HepG2 (cell line): ENCODE results near the gene COL18A1. TPM values are rescaled to one million over a fixed set of nuclear protein-coding genes. Genes with fewer than 3 reads are reported as not detected.

Source experiments
- CCAR2 ChIP-seq: fragments of 200-400 bp; formaldehyde crosslinking; optimal IDR thresholded peaks from 2 replicates; pipeline ENCODE3; 2018; ENCODE audit warnings: low read depth, mild to moderate bottlenecking, low read length, moderate library complexity
- CREB3 ChIP-seq: sonication (generic); formaldehyde crosslinking; IDR thresholded peaks from 2 replicates; pipeline ENCODE4 v1.5.0; 2020; ENCODE audit warnings: missing genetic modification reagents
- DRAP1 ChIP-seq: IDR thresholded peaks from 2 replicates; pipeline ENCODE4 v1.6.1; 2016; ENCODE audit warnings: missing genetic modification reagents, missing compliant biosample characterization
- EED ChIP-seq: sonication (generic); formaldehyde crosslinking; IDR thresholded peaks from 2 replicates; pipeline ENCODE4 v1.5.0; 2020; ENCODE audit warnings: mild to moderate bottlenecking, missing genetic modification reagents
- ELF3 ChIP-seq: IDR thresholded peaks from 2 replicates; pipeline ENCODE4 v1.6.1; 2016; ENCODE audit warnings: missing genetic modification reagents, missing compliant biosample characterization
- ELF4 ChIP-seq: sonication (generic); formaldehyde crosslinking; IDR thresholded peaks from 2 replicates; pipeline ENCODE4 v1.5.0; 2020; ENCODE audit warnings: missing genetic modification reagents, mild to moderate bottlenecking, moderate library complexity, borderline replicate concordance
- FOXC1 ChIP-seq: sonication (generic); formaldehyde crosslinking; IDR thresholded peaks from 2 replicates; pipeline ENCODE4 v1.8.0; 2022; ENCODE audit warnings: mild to moderate bottlenecking, missing genetic modification reagents, borderline replicate concordance
- HDAC1 ChIP-seq: sonication (generic); formaldehyde crosslinking; IDR thresholded peaks from 2 replicates; pipeline ENCODE4 v1.5.1; 2020; ENCODE audit warnings: mild to moderate bottlenecking, missing genetic modification reagents
- HNF4A ChIP-seq: sonication (generic); formaldehyde crosslinking; IDR thresholded peaks from 2 replicates; pipeline ENCODE4 v1.4.0; 2020; ENCODE audit warnings: missing genetic modification reagents
- KDM1A ChIP-seq: IDR thresholded peaks from 2 replicates; pipeline ENCODE4 v1.6.1; 2016; ENCODE audit warnings: missing compliant biosample characterization
- MAF1 ChIP-seq: sonication (generic); formaldehyde crosslinking; IDR thresholded peaks from 2 replicates; pipeline ENCODE4 v1.5.0; 2020; ENCODE audit warnings: missing genetic modification reagents, borderline replicate concordance
- MATR3 ChIP-seq: sonication (generic); formaldehyde crosslinking; IDR thresholded peaks from 2 replicates; pipeline ENCODE4 v1.4.0; 2020; ENCODE audit warnings: missing genetic modification reagents
- MED13 ChIP-seq: sonication (generic); formaldehyde crosslinking; IDR thresholded peaks from 2 replicates; pipeline ENCODE4 v1.5.0; 2020; ENCODE audit warnings: missing genetic modification reagents
- MED8 ChIP-seq: sonication (generic); formaldehyde crosslinking; IDR thresholded peaks from 2 replicates; pipeline ENCODE4 v1.8.1; 2023; ENCODE audit warnings: mild to moderate bottlenecking, missing genetic modification reagents; ENCODE audit not compliant: insufficient replicate concordance
- NFRKB ChIP-seq: fragments of 450-650 bp; IDR thresholded peaks from 2 replicates; pipeline ENCODE4 v1.6.1; 2017
- SIN3A ChIP-seq: IDR thresholded peaks from 2 replicates; pipeline ENCODE4 v1.6.1; 2011; ENCODE audit warnings: low read depth, mild to moderate bottlenecking, control low read depth, low read length, borderline replicate concordance
- THAP11 ChIP-seq: IDR thresholded peaks from 2 replicates; pipeline ENCODE4 v1.6.1; 2016; ENCODE audit warnings: missing biosample characterization, missing genetic modification reagents
- TIGD3 ChIP-seq: sonication (generic); formaldehyde crosslinking; IDR thresholded peaks from 2 replicates; pipeline ENCODE4 v1.5.1; 2020; ENCODE audit warnings: mild to moderate bottlenecking, missing genetic modification reagents, borderline replicate concordance
- ZC3H13 ChIP-seq: sonication (generic); formaldehyde crosslinking; IDR thresholded peaks from 2 replicates; pipeline ENCODE4 v1.8.1; 2023; ENCODE audit warnings: mild to moderate bottlenecking, missing genetic modification reagents, moderate library complexity
- ZNF138 ChIP-seq: sonication (generic); formaldehyde crosslinking; IDR thresholded peaks from 2 replicates; pipeline ENCODE4 v1.5.0; 2020; ENCODE audit warnings: mild to moderate bottlenecking, low read depth, missing genetic modification reagents
- ZNF232 ChIP-seq: sonication (generic); formaldehyde crosslinking; IDR thresholded peaks from 2 replicates; pipeline ENCODE4 v1.4.0; 2020; ENCODE audit warnings: missing genetic modification reagents, borderline replicate concordance
- ZNF451 ChIP-seq: sonication (generic); formaldehyde crosslinking; IDR thresholded peaks from 2 replicates; pipeline ENCODE4 v1.5.0; 2020; ENCODE audit warnings: mild to moderate bottlenecking, missing genetic modification reagents
- ZNF512 ChIP-seq: sonication (generic); formaldehyde crosslinking; IDR thresholded peaks from 2 replicates; pipeline ENCODE4 v1.4.0; 2020; ENCODE audit warnings: mild to moderate bottlenecking, missing genetic modification reagents
- ZNF563 ChIP-seq: sonication (generic); formaldehyde crosslinking; IDR thresholded peaks from 2 replicates; pipeline ENCODE4 v1.8.0; 2022; ENCODE audit warnings: mild to moderate bottlenecking, moderate library complexity, missing genetic modification reagents
- ZNF780A ChIP-seq: sonication (generic); formaldehyde crosslinking; IDR thresholded peaks from 2 replicates; pipeline ENCODE4 v1.8.0; 2022; ENCODE audit warnings: mild to moderate bottlenecking, missing genetic modification reagents, moderate library complexity
- ZNF782 ChIP-seq: sonication (generic); formaldehyde crosslinking; IDR thresholded peaks from 2 replicates; pipeline ENCODE4 v1.4.0; 2020; ENCODE audit warnings: missing genetic modification reagents, mild to moderate bottlenecking, borderline replicate concordance
- polyA plus RNA-seq, 8 experiments: library from polyadenylated mRNA; depleted of rRNA in 3 of 8; stranded (reverse) in 7 of 8; unstranded in 1 of 8; fragments of >200 nt; fragmentation: Illumina TruSeq in 4 of 8; extraction: Trizol in 4 of 8; gene quantifications; 2 replicates each; pipeline versions ENCODE4 v1.2.1 to v1.2.3, GENCODE V29; 2011 to 2016; ENCODE audit warnings: low read depth in 4 of 8, missing spikeins in 1 of 8, mixed read lengths in 1 of 8; ENCODE audit not compliant: insufficient read depth in 1 of 8
- total RNA-seq, 5 experiments: library from RNA; depleted of rRNA; stranded (reverse); fragments of >200 nt; fragmentation: Illumina TruSeq; extraction: Trizol; gene quantifications; 2 replicates each; pipeline ENCODE4 v1.2.3, GENCODE V29; 2016; ENCODE audit warnings: low read depth in 1 of 5

COL18A1 gene
- total and polyA plus RNA-seq, 2 of the 13 experiments (the other 11 are each of a cell fraction or from before 2014, with no cell fraction given) = 79.0 to 102 TPM

GRCh38 chr21:45427331-45428271 lies 22.6 kb downstream of the COL18A1 start (continued):
- TF ChIP-seq ZNF563 (CRISPR knock-in tag) = peak; percentile 56; the same call in 1 of the 2 replicates
- no peak for TF ChIP-seq CCAR2
- no peak for TF ChIP-seq EED (CRISPR knock-in tag)
- TF ChIP-seq DRAP1 (CRISPR knock-in tag) = peak; percentile 63
- TF ChIP-seq ZNF512 (CRISPR knock-in tag) = no peak
- TF ChIP-seq CREB3 (CRISPR knock-in tag) = peak; percentile 89; the same call in 1 of the 2 replicates
- TF ChIP-seq ZNF780A (CRISPR knock-in tag) = peak; percentile 62; the same call in 1 of the 2 replicates
- peak; percentile 83 for TF ChIP-seq MED13 (CRISPR knock-in tag)
- TF ChIP-seq THAP11 (CRISPR knock-in tag) = peak; percentile 77
- TF ChIP-seq MATR3 (CRISPR knock-in tag) = no peak
- TF ChIP-seq ZNF451 (CRISPR knock-in tag) = peak; percentile 95
- no peak for TF ChIP-seq TIGD3 (CRISPR knock-in tag)
- TF ChIP-seq ELF3 (CRISPR knock-in tag) = peak; percentile 72; the same call in 1 of the 2 replicates
- peak; percentile 91 for TF ChIP-seq HDAC1 (CRISPR knock-in tag)
- peak; percentile 86; the same call in 1 of the 2 replicates for TF ChIP-seq ELF4 (CRISPR knock-in tag)
- no peak for TF ChIP-seq MAF1 (CRISPR knock-in tag)
- peak; percentile 96; the same call in 1 of the 2 replicates for TF ChIP-seq ZNF232 (CRISPR knock-in tag)
- TF ChIP-seq KDM1A (CRISPR knock-in tag) = peak; percentile 81
- peak; percentile 96; the same call in 1 of the 2 replicates for TF ChIP-seq FOXC1
- no peak for TF ChIP-seq NFRKB
- peak; percentile 88 for TF ChIP-seq HNF4A (CRISPR knock-in tag)
- peak; percentile 60; the same call in 1 of the 2 replicates for TF ChIP-seq ZNF138
- peak; percentile 81; the same call in 1 of the 2 replicates for TF ChIP-seq SIN3A
- peak; percentile 91; the same call in 1 of the 2 replicates for TF ChIP-seq ZNF782
- peak; percentile 67 for TF ChIP-seq MED8 (CRISPR knock-in tag)
- peak; percentile 82; the same call in 1 of the 2 replicates for TF ChIP-seq ZC3H13
